ENCODE results near the gene TET1.

DNA sequence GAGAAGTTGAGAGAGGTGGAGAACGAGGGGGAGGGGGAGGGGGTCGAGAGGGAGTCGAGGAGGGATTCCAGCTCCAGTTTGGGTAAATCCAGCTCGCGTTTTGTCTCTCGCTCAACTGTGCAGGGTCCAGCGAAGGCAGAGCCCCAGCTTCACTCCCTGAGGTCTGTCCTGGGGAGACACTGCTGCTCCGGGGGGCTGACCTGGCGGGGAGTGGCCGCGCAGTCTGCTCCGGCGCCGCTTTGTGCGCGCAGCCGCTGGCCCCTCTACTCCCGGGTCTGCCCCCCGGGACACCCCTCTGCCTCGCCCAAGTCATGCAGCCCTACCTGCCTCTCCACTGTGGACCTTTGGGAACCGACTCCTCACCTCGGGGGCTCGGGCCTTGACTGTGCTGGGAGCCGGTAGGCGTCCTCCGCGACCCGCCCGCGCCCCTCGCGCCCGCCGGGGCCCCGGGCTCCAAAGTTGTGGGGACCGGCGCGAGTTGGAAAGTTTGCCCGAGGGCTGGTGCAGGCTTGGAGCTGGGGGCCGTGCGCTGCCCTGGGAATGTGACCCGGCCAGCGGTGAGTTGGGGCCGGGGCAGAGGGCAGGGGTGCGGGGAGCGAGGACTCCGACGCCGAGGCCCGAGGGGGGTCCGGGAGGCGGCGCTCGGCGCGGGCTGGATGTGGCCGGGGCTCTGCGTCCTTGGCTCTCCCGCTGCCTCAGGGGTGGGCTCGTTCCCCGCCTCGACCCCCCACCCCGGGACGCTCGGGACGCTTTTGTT lies at the start of gene TET1:
- no peak for TF ChIP-seq EZH2phosphoT487 (IDR thresholded peaks at IDR 0.05)
- TF ChIP-seq CTCF (IDR thresholded peaks at IDR 0.05) = no peak
